Heart left ventricle (tissue), 13 donors: ENCODE results near the gene ARHGEF6.

Source experiments
- POLR2A ChIP-seq, 2 donors: fragments of 450-650 bp; IDR thresholded peaks; one replicate each; pipeline ENCODE4 v1.6.1; 2017; ENCODE audit warnings: antibody characterized with exemption in 2 of 2, mild to moderate bottlenecking in 2 of 2, moderate library complexity in 2 of 2
- TF ChIP-seq, protein P1 (sequence below), 12 donors: fragments of 200-600 bp; sonication (generic) in 4 of 12; IDR thresholded peaks; one replicate each; pipeline versions ENCODE4 v1.5.0 to v1.8.0; 2018 to 2022; ENCODE audit warnings: antibody characterized with exemption in 12 of 12, mild to moderate bottlenecking in 5 of 12
- donor health status: ischemic (EF 13 %, LVEDD 7.1; RV severe dilation, severe dysfunction).
- donor health status: DM: no; HTN: yes; CAD: no.
- donor health status: DM: no; HTN: no; CAD: no.
- donor health status: ischemic (EF 25% LVEDD 6.9; RV normal size, moderate dysfunction).
- donor health status: ischemic (EF 25% LVEDD 5.7; RV mildly dilated, moderate dysfunction).
- donor health status: ischemic (EF 35%, LVEDD 5.7; RV mildly dilated, moderate dysfunction).
- donor health status: nonischemic (EF 11% LVEDD 7.7; RV severe dilation, severe dysfunction).
- donor health status: DM: yes; HTN: yes; CAD: no.
- donor health status: PGD.
- donor health status: ischemic (EF 29% LVEDD 5.4; RV normal size, mild dysfunction).
- donor health status: nonischemic (EF 23%, LVEDD 6.1; RV moderate dilation, normal function).

DNA sequence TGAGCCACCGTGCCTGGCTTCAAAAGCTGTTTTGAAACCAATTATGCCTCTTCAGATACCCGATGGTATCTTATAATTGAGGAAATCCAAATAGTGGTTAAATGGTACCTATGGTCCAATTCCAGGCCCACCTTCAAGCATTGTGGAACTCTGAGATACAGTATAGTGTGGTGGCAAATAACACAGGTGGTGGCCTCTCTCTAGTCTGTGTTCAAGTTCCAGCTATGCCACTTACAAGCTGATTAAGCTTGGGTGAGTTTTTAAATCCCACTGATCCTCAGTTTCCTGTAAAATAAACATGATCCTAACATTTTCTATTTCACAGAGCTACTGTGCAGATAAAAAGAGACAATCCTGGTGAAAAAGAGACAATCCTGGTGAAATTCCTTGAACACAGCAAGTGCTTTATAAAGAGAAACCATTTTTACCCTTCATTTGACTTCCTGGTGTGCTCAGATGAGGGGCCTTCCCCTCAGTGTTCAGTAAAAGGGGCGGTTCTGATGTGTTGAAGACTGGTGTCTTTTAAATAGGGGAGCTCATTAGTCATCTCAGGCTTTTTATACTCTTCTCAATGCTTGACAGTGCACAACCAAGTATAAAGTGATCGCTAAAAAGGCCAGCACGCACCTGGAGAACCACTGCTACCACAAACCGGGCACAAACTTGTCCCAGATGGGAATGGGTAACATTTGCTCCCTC lies 163.6 kb downstream of the ARHGEF6 start:
- no peak for TF ChIP-seq POLR2A (IDR thresholded peaks at IDR 0.05)
- TF ChIP-seq, protein P1, sequence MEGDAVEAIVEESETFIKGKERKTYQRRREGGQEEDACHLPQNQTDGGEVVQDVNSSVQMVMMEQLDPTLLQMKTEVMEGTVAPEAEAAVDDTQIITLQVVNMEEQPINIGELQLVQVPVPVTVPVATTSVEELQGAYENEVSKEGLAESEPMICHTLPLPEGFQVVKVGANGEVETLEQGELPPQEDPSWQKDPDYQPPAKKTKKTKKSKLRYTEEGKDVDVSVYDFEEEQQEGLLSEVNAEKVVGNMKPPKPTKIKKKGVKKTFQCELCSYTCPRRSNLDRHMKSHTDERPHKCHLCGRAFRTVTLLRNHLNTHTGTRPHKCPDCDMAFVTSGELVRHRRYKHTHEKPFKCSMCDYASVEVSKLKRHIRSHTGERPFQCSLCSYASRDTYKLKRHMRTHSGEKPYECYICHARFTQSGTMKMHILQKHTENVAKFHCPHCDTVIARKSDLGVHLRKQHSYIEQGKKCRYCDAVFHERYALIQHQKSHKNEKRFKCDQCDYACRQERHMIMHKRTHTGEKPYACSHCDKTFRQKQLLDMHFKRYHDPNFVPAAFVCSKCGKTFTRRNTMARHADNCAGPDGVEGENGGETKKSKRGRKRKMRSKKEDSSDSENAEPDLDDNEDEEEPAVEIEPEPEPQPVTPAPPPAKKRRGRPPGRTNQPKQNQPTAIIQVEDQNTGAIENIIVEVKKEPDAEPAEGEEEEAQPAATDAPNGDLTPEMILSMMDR (IDR thresholded peaks at IDR 0.05): no peak
